GM12873 (cell line): ENCODE data around the gene BCAS2.

Source experiments
- CTCF ChIP-seq: IDR thresholded peaks from 2 replicates; pipeline ENCODE4 v1.5.1; 2012; ENCODE audit warnings: low read depth, mild to moderate bottlenecking, moderate library complexity, low read length, control low read depth; ENCODE audit not compliant: insufficient read depth; ENCODE audit errors: missing control alignments

Gene BCAS2

DNA sequence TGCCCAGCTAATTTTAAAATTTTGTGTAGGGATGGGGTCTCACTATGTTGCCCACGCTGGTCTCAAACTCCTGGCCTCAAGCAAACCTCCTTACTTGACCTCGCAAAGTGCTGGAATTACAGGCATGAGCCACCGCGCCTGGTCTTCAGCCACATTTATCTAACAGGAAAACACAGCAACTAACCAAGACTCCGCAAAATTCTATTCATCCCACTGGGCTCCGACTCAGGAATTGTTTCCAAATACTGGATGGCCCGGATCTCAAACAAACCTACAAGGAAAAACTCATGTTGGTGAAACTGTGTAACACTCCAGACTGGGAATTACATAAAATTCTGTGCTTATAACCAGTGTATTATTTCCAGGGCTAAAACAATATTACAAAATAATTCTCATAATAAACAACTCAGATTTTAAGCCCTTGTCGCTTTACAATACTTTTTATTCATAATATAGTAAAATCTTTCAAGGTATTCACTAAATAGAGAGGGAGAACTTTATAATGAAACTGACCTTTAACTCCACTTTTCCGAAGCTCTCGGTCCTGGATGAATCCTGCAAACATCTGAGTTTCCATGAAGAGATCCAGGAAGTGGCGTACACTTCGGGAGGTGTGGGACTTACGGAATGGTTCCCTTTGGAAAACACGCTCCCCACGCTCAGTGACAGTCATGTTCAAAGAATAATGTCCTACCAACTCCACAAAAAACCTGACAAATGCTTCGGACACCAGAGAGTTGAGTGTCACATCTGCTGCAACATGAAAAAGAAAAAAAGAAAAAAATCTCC is 6.0 kb upstream of the BCAS2 start:
- no peak for TF ChIP-seq CTCF

GRCh38 chr1:114586513-114587047 is 5.2 kb upstream of the BCAS2 start:
- no peak for TF ChIP-seq CTCF

DNA sequence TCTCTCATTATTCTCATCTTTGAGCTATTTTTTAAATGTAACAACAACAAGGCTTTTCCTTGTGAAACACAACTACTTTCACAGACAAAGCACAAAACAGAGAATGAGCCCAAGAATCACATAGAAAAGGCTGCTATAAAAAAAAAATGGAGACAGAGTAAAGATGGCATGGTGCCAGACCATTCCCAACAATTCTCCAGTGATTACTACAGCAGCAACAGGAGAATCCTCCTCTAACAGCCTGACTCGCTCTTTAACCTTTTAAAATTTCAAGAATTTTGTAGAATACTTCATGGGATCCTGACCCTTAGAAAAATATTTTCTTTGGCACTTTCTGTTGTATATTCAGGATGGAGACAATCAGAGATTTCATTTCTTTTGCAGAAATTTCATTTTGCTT is 3.8 kb upstream of the BCAS2 start:
- TF ChIP-seq CTCF: no peak

GRCh38 chr1:114574365-114574764 is 7.0 kb downstream of the BCAS2 start:
- TF ChIP-seq CTCF: no peak

DNA sequence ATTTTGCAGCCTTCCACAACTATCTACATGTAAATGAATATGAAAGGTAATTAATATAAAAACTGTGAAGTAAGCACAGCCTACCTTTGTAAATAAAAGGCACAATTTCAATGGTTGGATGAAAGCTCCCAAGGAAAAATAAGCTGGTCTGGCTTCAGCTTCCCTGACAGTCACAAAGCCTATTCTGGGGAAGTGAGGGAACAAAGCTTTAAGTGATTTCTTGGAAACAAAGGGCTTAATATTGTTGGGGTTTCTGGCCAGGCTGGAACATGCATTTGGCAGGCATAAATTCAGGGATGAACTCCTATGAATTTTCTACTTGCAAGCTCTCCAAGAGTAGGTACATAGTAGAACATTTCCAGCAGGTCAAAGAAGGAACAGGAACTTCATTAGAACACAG is 17.3 kb downstream of the BCAS2 start:
- no peak for TF ChIP-seq CTCF

DNA sequence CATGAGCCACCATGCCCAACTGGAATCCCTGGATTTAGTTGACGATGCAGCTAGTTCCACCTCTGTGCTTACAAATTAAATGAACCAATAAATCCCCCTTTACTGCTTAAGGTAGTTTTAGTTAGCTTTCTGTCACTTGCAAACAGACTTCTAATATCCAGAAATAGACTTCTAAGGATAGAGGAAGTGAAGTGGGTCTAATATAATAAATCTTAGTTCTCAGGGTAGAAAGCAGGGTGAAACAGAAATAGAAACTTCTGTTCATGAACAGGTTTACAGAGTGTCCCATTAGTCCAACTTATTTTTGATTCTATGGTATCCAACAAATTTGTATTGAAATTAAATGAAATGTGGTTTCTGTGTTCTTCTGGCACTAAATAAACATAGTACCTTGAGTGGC is 20.1 kb downstream of the BCAS2 start:
- no peak for TF ChIP-seq CTCF

- TF ChIP-seq CTCF: no peak
Measured at GRCh38 chr1:114559356-114559755, 22.1 kb downstream of the BCAS2 start.
